ENCODE data around the gene SMYD2. TPM values are rescaled to one million over a fixed set of nuclear protein-coding genes. Genes with fewer than 3 reads are reported as not detected.

Gene SMYD2
- total RNA-seq, 2 donors from 2014 or later, result 18.4 to 18.5 TPM

GRCh38 chr1:214378492-214378891 lies 97.5 kb downstream of the SMYD2 start:
- intact Hi-C loops (cut with DNase I), result no loop called here
- H3K4me1 ChIP-seq, result no peaks in the 10 kb centered on the region
- H3K4me3 ChIP-seq, result no peak overlapping the region
- no peak for ATAC-seq
- 88 to 93% methylated on average over 8 of the region's 8 CpGs for WGBS, 2 donors
- TF ChIP-seq, protein P1, sequence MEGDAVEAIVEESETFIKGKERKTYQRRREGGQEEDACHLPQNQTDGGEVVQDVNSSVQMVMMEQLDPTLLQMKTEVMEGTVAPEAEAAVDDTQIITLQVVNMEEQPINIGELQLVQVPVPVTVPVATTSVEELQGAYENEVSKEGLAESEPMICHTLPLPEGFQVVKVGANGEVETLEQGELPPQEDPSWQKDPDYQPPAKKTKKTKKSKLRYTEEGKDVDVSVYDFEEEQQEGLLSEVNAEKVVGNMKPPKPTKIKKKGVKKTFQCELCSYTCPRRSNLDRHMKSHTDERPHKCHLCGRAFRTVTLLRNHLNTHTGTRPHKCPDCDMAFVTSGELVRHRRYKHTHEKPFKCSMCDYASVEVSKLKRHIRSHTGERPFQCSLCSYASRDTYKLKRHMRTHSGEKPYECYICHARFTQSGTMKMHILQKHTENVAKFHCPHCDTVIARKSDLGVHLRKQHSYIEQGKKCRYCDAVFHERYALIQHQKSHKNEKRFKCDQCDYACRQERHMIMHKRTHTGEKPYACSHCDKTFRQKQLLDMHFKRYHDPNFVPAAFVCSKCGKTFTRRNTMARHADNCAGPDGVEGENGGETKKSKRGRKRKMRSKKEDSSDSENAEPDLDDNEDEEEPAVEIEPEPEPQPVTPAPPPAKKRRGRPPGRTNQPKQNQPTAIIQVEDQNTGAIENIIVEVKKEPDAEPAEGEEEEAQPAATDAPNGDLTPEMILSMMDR (IDR thresholded peaks at IDR 0.05), result no peak
- no peak for TF ChIP-seq POLR2A (IDR thresholded peaks at IDR 0.05)
- H3K27ac ChIP-seq, result no peak overlapping the region
- H3K9me3 ChIP-seq, result no peaks in the 10 kb centered on the region
- no peak for DNase-seq
- H3K27me3 ChIP-seq, result no peaks in the 10 kb centered on the region
- H3K36me3 ChIP-seq (replicated peaks in 1 of 2; ENCODE audit: insufficient read depth in 1 of 2, low read depth in 2 of 2), result peaks cover 0 to 10% of the 10 kb centered on the region in 2 donors

- TF ChIP-seq POLR2A (IDR thresholded peaks at IDR 0.05), result no peak
- TF ChIP-seq, protein P1 (IDR thresholded peaks at IDR 0.05), result no peak
- Histone ChIP-seq H3K36me3 (replicated peaks in 1 of 2; ENCODE audit: insufficient read depth in 1 of 2, low read depth in 2 of 2) (peaks cover 0 to 16% of the 10 kb centered on the region in 2 donors), H3K4me1 (no peaks in the 10 kb centered on the region), H3K9me3 (no peaks in the 10 kb centered on the region), H3K27ac (no peak overlapping the region), H3K27me3 (no peaks in the 10 kb centered on the region), H3K4me3 (no peak overlapping the region)
- DNase-seq, result no peak
- no peak for ATAC-seq
- 83 to 86% methylated on average over 6 of the region's 6 CpGs for WGBS, 2 donors
- intact Hi-C loops (cut with DNase I), result no loop called here
Measured at GRCh38 chr1:214379236-214379970, 98.4 kb downstream of the SMYD2 start.

GRCh38 chr1:214380396-214380795 lies 99.4 kb downstream of the SMYD2 start:
- Histone ChIP-seq H3K4me1 (no peaks in the 10 kb centered on the region), H3K9me3 (no peaks in the 10 kb centered on the region), H3K36me3 (replicated peaks in 1 of 2; ENCODE audit: insufficient read depth in 1 of 2, low read depth in 2 of 2) (peaks cover 0 to 17% of the 10 kb centered on the region in 2 donors), H3K27ac (no peak overlapping the region), H3K27me3 (no peaks in the 10 kb centered on the region), H3K4me3 (no peak overlapping the region)
- intact Hi-C loops (cut with DNase I), result no loop called here
- TF ChIP-seq, protein P1 (IDR thresholded peaks at IDR 0.05), result no peak
- TF ChIP-seq POLR2A (IDR thresholded peaks at IDR 0.05), result no peak
- 83 to 86% methylated on average over 3 of the region's 3 CpGs for WGBS, 2 donors
- ATAC-seq, result no peak
- no peak for DNase-seq

GRCh38 chr1:214380986-214381695 lies 100.2 kb downstream of the SMYD2 start:
- Histone ChIP-seq H3K9me3 (no peaks in the 10 kb centered on the region), H3K27ac (no peak overlapping the region), H3K36me3 (replicated peaks in 1 of 2; ENCODE audit: insufficient read depth in 1 of 2, low read depth in 2 of 2) (peaks cover 0 to 18% of the 10 kb centered on the region in 2 donors), H3K4me3 (no peak overlapping the region), H3K27me3 (no peaks in the 10 kb centered on the region), H3K4me1 (no peaks in the 10 kb centered on the region)
- TF ChIP-seq, protein P1 (IDR thresholded peaks at IDR 0.05), result no peak
- TF ChIP-seq POLR2A (IDR thresholded peaks at IDR 0.05), result no peak
- no peak for DNase-seq
- 69 to 72% methylated on average over 1 of the region's 1 CpG for WGBS, 2 donors
- ATAC-seq, result no peak
- intact Hi-C loops (cut with DNase I), result no loop called here

Measured in body of pancreas (tissue), 4 donors.